ENCODE measurements around the gene MN1.

Gene MN1

GRCh38 chr22:27801616-27802345 lies at the start of gene MN1:
TSS of gene MN1 (minus strand) at chr22:27801756. CDS start at chr22:27800543, 1,213 bp downstream.
- DNase-seq (ENCODE audit: low read depth in 2 of 2): peak; percentile 19 to 30

- no peak for DNase-seq (ENCODE audit: low read depth in 2 of 2)
These were observed 48.5 kb upstream of the MN1 start for GRCh38 chr22:27850000-27850521.

GRCh38 chr22:27848005-27848404 lies 46.4 kb upstream of the MN1 start:
- DNase-seq (ENCODE audit: low read depth in 2 of 2): no peak

- no peak for DNase-seq (ENCODE audit: low read depth in 2 of 2)
These were observed 45.4 kb upstream of the MN1 start for GRCh38 chr22:27846910-27847309.

GRCh38 chr22:27846248-27846757 lies 44.7 kb upstream of the MN1 start:
- DNase-seq (ENCODE audit: low read depth in 2 of 2): no peak

GRCh38 chr22:27845644-27846043 lies 44.1 kb upstream of the MN1 start:
- DNase-seq (ENCODE audit: low read depth in 2 of 2): no peak

- no peak for DNase-seq (ENCODE audit: low read depth in 2 of 2)
These were observed 43.4 kb upstream of the MN1 start for GRCh38 chr22:27844656-27845591.

- DNase-seq (ENCODE audit: low read depth in 2 of 2): no peak
These were observed 42.7 kb upstream of the MN1 start for GRCh38 chr22:27844256-27844655.

GRCh38 chr22:27843441-27843840 lies 41.9 kb upstream of the MN1 start:
- no peak for DNase-seq (ENCODE audit: low read depth in 2 of 2)

- DNase-seq (ENCODE audit: low read depth in 2 of 2): no peak
These were observed 41.3 kb upstream of the MN1 start for GRCh38 chr22:27842669-27843431.

- no peak for DNase-seq (ENCODE audit: low read depth in 2 of 2)
These were observed 40.6 kb upstream of the MN1 start for GRCh38 chr22:27842201-27842600.

- DNase-seq (ENCODE audit: low read depth in 2 of 2): no peak
These were observed 38.9 kb upstream of the MN1 start for GRCh38 chr22:27840436-27840835.

GRCh38 chr22:27839057-27839660 lies 37.6 kb upstream of the MN1 start:
- DNase-seq (ENCODE audit: low read depth in 2 of 2): no peak

GRCh38 chr22:27836181-27836580 lies 34.6 kb upstream of the MN1 start:
- no peak for DNase-seq (ENCODE audit: low read depth in 2 of 2)

- no peak for DNase-seq (ENCODE audit: low read depth in 2 of 2)
These were observed 33.9 kb upstream of the MN1 start for GRCh38 chr22:27835446-27835845.

GRCh38 chr22:27834364-27835185 lies 33.0 kb upstream of the MN1 start:
- DNase-seq (ENCODE audit: low read depth in 2 of 2): no peak

GRCh38 chr22:27833803-27834202 lies 32.2 kb upstream of the MN1 start:
- no peak for DNase-seq (ENCODE audit: low read depth in 2 of 2)

GRCh38 chr22:27832606-27833005 lies 31.1 kb upstream of the MN1 start:
- DNase-seq (ENCODE audit: low read depth in 2 of 2): no peak

GRCh38 chr22:27829620-27830019 lies 28.1 kb upstream of the MN1 start:
- DNase-seq (ENCODE audit: low read depth in 2 of 2): no peak
